ENCODE data around the gene GRB10.

Gene GRB10

GRCh38 chr7:50718876-50719275 lies 63.8 kb downstream of the GRB10 start:
- no peaks in the 10 kb centered on the region for H3K79me2 ChIP-seq (ENCODE audit: insufficient read depth, low read length)
- no peak for ATAC-seq (ENCODE audit: insufficient read depth, low read depth)

GRCh38 chr7:50718311-50718710 lies 64.4 kb downstream of the GRB10 start:
- no peak for DNase-seq
- ATAC-seq (ENCODE audit: insufficient read depth, low read depth) = no peak
- Histone ChIP-seq H3K9me3 (ENCODE audit: insufficient read depth, low read length, severe bottlenecking) (no peaks in the 10 kb centered on the region), H4K20me1 (ENCODE audit: insufficient read depth, low read length) (no peaks in the 10 kb centered on the region), H3K79me2 (ENCODE audit: insufficient read depth, low read length) (no peaks in the 10 kb centered on the region), H3K4me1 (ENCODE audit: insufficient read depth, low read length) (no peaks in the 10 kb centered on the region), H3K27ac (ENCODE audit: low read length) (no peak overlapping the region), H3K36me3 (ENCODE audit: insufficient read depth, low read length) (no peaks in the 10 kb centered on the region), H3K27me3 (ENCODE audit: insufficient read depth, low read length, poor library complexity) (peaks cover 2% of the 10 kb centered on the region), H3K4me2 (ENCODE audit: insufficient read depth, low read length) (no peak overlapping the region), H3K4me3 (ENCODE audit: low read depth in 1 of 2, low read length in 2 of 2) (no peak overlapping the region), H3K9ac (ENCODE audit: low read depth, low read length) (no peak overlapping the region), H2AFZ (ENCODE audit: low read depth, low read length) (0 out of 2 replicates have a peak overlapping the region, but pooled peaks have one; percentile 8)
- TF ChIP-seq, protein P1, sequence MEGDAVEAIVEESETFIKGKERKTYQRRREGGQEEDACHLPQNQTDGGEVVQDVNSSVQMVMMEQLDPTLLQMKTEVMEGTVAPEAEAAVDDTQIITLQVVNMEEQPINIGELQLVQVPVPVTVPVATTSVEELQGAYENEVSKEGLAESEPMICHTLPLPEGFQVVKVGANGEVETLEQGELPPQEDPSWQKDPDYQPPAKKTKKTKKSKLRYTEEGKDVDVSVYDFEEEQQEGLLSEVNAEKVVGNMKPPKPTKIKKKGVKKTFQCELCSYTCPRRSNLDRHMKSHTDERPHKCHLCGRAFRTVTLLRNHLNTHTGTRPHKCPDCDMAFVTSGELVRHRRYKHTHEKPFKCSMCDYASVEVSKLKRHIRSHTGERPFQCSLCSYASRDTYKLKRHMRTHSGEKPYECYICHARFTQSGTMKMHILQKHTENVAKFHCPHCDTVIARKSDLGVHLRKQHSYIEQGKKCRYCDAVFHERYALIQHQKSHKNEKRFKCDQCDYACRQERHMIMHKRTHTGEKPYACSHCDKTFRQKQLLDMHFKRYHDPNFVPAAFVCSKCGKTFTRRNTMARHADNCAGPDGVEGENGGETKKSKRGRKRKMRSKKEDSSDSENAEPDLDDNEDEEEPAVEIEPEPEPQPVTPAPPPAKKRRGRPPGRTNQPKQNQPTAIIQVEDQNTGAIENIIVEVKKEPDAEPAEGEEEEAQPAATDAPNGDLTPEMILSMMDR (IDR thresholded peaks at IDR 0.05; ENCODE audit: borderline replicate concordance, extremely low read depth, low read length, poor library complexity, severe bottlenecking) = no peak
- no peak for TF ChIP-seq EZH2 (IDR thresholded peaks at IDR 0.05; ENCODE audit: borderline replicate concordance, low read depth, low read length, severe bottlenecking)

More at GRCh38 chr7:50718876-50719275, 63.8 kb downstream of the GRB10 start:
- no peak for DNase-seq
- H3K4me2 ChIP-seq (ENCODE audit: insufficient read depth, low read length) = no peak overlapping the region
- H3K9me3 ChIP-seq (ENCODE audit: insufficient read depth, low read length, severe bottlenecking) = no peaks in the 10 kb centered on the region
- peaks cover 2% of the 10 kb centered on the region for H3K27me3 ChIP-seq (ENCODE audit: insufficient read depth, low read length, poor library complexity)
- TF ChIP-seq, protein P1 (IDR thresholded peaks at IDR 0.05; ENCODE audit: borderline replicate concordance, extremely low read depth, low read length, poor library complexity, severe bottlenecking) = no peak
- TF ChIP-seq EZH2 (IDR thresholded peaks at IDR 0.05; ENCODE audit: borderline replicate concordance, low read depth, low read length, severe bottlenecking) = no peak
- H3K4me3 ChIP-seq (ENCODE audit: low read depth in 1 of 2, low read length in 2 of 2) = no peak overlapping the region
- no peak overlapping the region for H2AFZ ChIP-seq (ENCODE audit: low read depth, low read length)
- H3K4me1 ChIP-seq (ENCODE audit: insufficient read depth, low read length) = no peaks in the 10 kb centered on the region
- no peak overlapping the region for H3K9ac ChIP-seq (ENCODE audit: low read depth, low read length)
- no peaks in the 10 kb centered on the region for H4K20me1 ChIP-seq (ENCODE audit: insufficient read depth, low read length)
- H3K27ac ChIP-seq (ENCODE audit: low read length) = no peak overlapping the region
- H3K36me3 ChIP-seq (ENCODE audit: insufficient read depth, low read length) = no peaks in the 10 kb centered on the region

DNA sequence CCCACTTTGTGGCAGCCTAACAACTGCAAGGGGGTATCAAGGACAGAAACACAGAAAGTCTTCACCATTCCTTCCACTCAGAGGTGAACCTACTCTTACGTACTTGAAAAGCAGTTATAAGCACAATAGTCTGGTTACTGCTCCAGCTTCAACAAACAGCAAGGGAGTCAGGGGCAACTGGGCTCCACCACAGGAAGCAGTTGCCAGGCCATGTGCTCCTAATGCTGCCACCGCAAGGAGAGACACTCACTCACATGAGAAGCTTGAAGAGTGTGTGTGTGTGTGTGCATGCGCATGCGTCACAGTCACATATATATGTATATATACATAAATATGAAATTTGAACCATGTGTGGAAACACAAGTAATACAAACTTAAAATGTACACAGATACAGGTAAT lies 65.5 kb downstream of the GRB10 start:
- H4K20me1 ChIP-seq (ENCODE audit: insufficient read depth, low read length) = no peaks in the 10 kb centered on the region
- no peak overlapping the region for H3K27ac ChIP-seq (ENCODE audit: low read length)
- peaks cover 2% of the 10 kb centered on the region for H3K27me3 ChIP-seq (ENCODE audit: insufficient read depth, low read length, poor library complexity)
- no peak for ATAC-seq (ENCODE audit: insufficient read depth, low read depth)
- no peak for TF ChIP-seq EZH2 (IDR thresholded peaks at IDR 0.05; ENCODE audit: borderline replicate concordance, low read depth, low read length, severe bottlenecking)
- TF ChIP-seq, protein P1 (IDR thresholded peaks at IDR 0.05; ENCODE audit: borderline replicate concordance, extremely low read depth, low read length, poor library complexity, severe bottlenecking) = no peak
- no peak for DNase-seq
- H3K36me3 ChIP-seq (ENCODE audit: insufficient read depth, low read length) = no peaks in the 10 kb centered on the region
- H3K79me2 ChIP-seq (ENCODE audit: insufficient read depth, low read length) = no peaks in the 10 kb centered on the region
- no peak overlapping the region for H3K4me2 ChIP-seq (ENCODE audit: insufficient read depth, low read length)
- H3K4me3 ChIP-seq (ENCODE audit: low read depth in 1 of 2, low read length in 2 of 2) = no peak overlapping the region
- no peaks in the 10 kb centered on the region for H3K9me3 ChIP-seq (ENCODE audit: insufficient read depth, low read length, severe bottlenecking)
- no peaks in the 10 kb centered on the region for H3K4me1 ChIP-seq (ENCODE audit: insufficient read depth, low read length)
- no peak overlapping the region for H2AFZ ChIP-seq (ENCODE audit: low read depth, low read length)
- no peak overlapping the region for H3K9ac ChIP-seq (ENCODE audit: low read depth, low read length)

DNA sequence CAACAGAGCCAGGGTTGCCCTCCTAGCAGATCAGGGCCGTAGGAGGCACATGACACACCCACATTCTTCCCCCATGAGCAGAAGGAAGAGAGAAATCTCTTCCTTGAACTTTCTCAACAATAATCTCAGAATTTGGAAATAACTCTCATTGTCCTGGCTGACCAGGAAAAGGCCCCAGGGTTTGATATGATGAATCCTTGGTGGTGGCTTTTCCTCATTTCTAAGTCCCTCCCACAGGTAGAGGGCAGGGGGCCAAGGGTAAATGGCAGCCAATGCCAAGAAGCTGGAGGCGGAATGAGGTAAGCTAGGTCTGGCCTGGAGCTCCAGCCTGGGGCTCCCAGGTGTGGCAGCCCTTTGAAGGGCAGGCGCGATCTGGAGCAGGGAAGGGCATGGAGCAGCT lies 67.8 kb downstream of the GRB10 start:
- Histone ChIP-seq H3K9me3 (ENCODE audit: insufficient read depth, low read length, severe bottlenecking) (no peaks in the 10 kb centered on the region), H3K4me1 (ENCODE audit: insufficient read depth, low read length) (no peaks in the 10 kb centered on the region), H3K27ac (ENCODE audit: low read length) (no peak overlapping the region), H3K9ac (ENCODE audit: low read depth, low read length) (no peak overlapping the region), H4K20me1 (ENCODE audit: insufficient read depth, low read length) (no peaks in the 10 kb centered on the region), H2AFZ (ENCODE audit: low read depth, low read length) (no peak overlapping the region), H3K36me3 (ENCODE audit: insufficient read depth, low read length) (no peaks in the 10 kb centered on the region), H3K4me3 (ENCODE audit: low read depth in 1 of 2, low read length in 2 of 2) (no peak overlapping the region), H3K27me3 (ENCODE audit: insufficient read depth, low read length, poor library complexity) (peaks cover 4% of the 10 kb centered on the region), H3K4me2 (ENCODE audit: insufficient read depth, low read length) (no peak overlapping the region), H3K79me2 (ENCODE audit: insufficient read depth, low read length) (no peaks in the 10 kb centered on the region)
- DNase-seq (no peak), ATAC-seq (ENCODE audit: insufficient read depth, low read depth) (no peak)
- TF ChIP-seq EZH2 (IDR thresholded peaks at IDR 0.05; ENCODE audit: borderline replicate concordance, low read depth, low read length, severe bottlenecking) = no peak
- TF ChIP-seq, protein P1 (IDR thresholded peaks at IDR 0.05; ENCODE audit: borderline replicate concordance, extremely low read depth, low read length, poor library complexity, severe bottlenecking) = no peak
